Effector memory CD8-positive, alpha-beta T cell (primary cell): ENCODE data around the gene AFG1L.
A peak's percentile ranks its signal among the peaks of the same experiment; 100 is the strongest.
"Not testable (repeated sequence)": the region's sequence is repeated elsewhere in the genome, so short reads cannot be mapped to it uniquely, and the experiment has no call there.

Source experiments
- ATAC-seq: fragments of 150-1000 bp; cut with Tn5 transposase; replicated peaks from 2 replicates; pipeline ENCODE4 v1.10.0; 2021; ENCODE audit warnings: mild to moderate bottlenecking, moderate library complexity
- DNase-seq, 3 experiments: peaks; one replicate each; pipeline ENCODE4 v3.0.0; 2021
- H3K27ac Mint-ChIP-seq, 2 donors: one replicate each; pipeline ENCODE4 v1.8.0; 2022; ENCODE audit warnings: mild to moderate bottlenecking in 2 of 2, mixed read lengths in 2 of 2, moderate library complexity in 2 of 2
- H3K27me3 Mint-ChIP-seq, 2 donors: one replicate each; pipeline ENCODE4 v1.8.0; 2022; ENCODE audit warnings: mixed read lengths in 2 of 2
- H3K36me3 Mint-ChIP-seq: one replicate; pipeline ENCODE4 v1.8.0; 2022; ENCODE audit warnings: mild to moderate bottlenecking, moderate library complexity, mixed read lengths; ENCODE audit not compliant: insufficient read depth
- H3K4me1 Mint-ChIP-seq, 2 donors: one replicate each; pipeline ENCODE4 v1.8.0; 2022; ENCODE audit warnings: low read depth in 2 of 2, mixed read lengths in 2 of 2
- H3K4me3 Mint-ChIP-seq, 2 donors: one replicate each; pipeline ENCODE4 v1.8.0; 2022; ENCODE audit warnings: mild to moderate bottlenecking in 2 of 2, mixed read lengths in 2 of 2, moderate library complexity in 2 of 2
- H3K9me3 Mint-ChIP-seq, 2 donors: one replicate each; pipeline ENCODE4 v1.8.0; 2022; ENCODE audit warnings: mixed read lengths in 2 of 2

AFG1L gene

GRCh38 chr6:108560463-108561308 is 265.8 kb downstream of the AFG1L start, which contains the start of gene FOXO3:
TSS of gene FOXO3 (plus strand) at chr6:108560917. CDS start at chr6:108561209, 292 bp downstream.
- no peaks in the 10 kb centered on the region for H3K27me3 Mint-ChIP-seq
- H3K4me3 Mint-ChIP-seq, result peak within 1 kb of the TSS; percentile 87 to 90
- no peaks in the 10 kb centered on the region for H3K9me3 Mint-ChIP-seq
- peak; percentile 3 for ATAC-seq
- DNase-seq, result peak; percentile 47 to 58 (median 53)
- peak within 1 kb of the TSS; percentile 97 to 98 for H3K27ac Mint-ChIP-seq
- H3K4me1 Mint-ChIP-seq, result peaks cover 32 to 35% of the 10 kb centered on the region in 2 donors
- H3K36me3 Mint-ChIP-seq, result peaks cover 51% of the 10 kb centered on the region

GRCh38 chr6:108561309-108561647 is 266.4 kb downstream of the AFG1L start:
- Mint-ChIP-seq H3K27ac (peak overlapping the region in 1 of 2 donors; percentile 97), H3K4me3 (peak overlapping the region; percentile 87 to 90), H3K4me1 (peaks cover 38 to 41% of the 10 kb centered on the region in 2 donors), H3K36me3 (peaks cover 51% of the 10 kb centered on the region)
- not testable (repeated sequence) for DNase-seq, H3K9me3 Mint-ChIP-seq, H3K27me3 Mint-ChIP-seq, ATAC-seq

- peaks cover 54% of the 10 kb centered on the region for H3K36me3 Mint-ChIP-seq
- H3K9me3 Mint-ChIP-seq, result no peaks in the 10 kb centered on the region
- DNase-seq (no peak), ATAC-seq (no peak)
- H3K4me1 Mint-ChIP-seq, result peaks cover 43 to 44% of the 10 kb centered on the region in 2 donors
- no peaks in the 10 kb centered on the region for H3K27me3 Mint-ChIP-seq
- H3K4me3 Mint-ChIP-seq, result peak overlapping the region; percentile 77 to 81
- H3K27ac Mint-ChIP-seq, result peak overlapping the region; percentile 82 to 88
These were observed 267.1 kb downstream of the AFG1L start for GRCh38 chr6:108561742-108562502.

- DNase-seq (no peak), ATAC-seq (no peak)
- H3K4me1 Mint-ChIP-seq, result peaks cover 43 to 48% of the 10 kb centered on the region in 2 donors
- no peaks in the 10 kb centered on the region for H3K27me3 Mint-ChIP-seq
- H3K27ac Mint-ChIP-seq, result peak overlapping the region; percentile 82 to 88
- peak overlapping the region; percentile 77 to 81 for H3K4me3 Mint-ChIP-seq
- H3K36me3 Mint-ChIP-seq, result peaks cover 54% of the 10 kb centered on the region
- H3K9me3 Mint-ChIP-seq, result no peaks in the 10 kb centered on the region
These were observed 267.7 kb downstream of the AFG1L start for GRCh38 chr6:108562503-108562993.

GRCh38 chr6:108563292-108563691 is 268.4 kb downstream of the AFG1L start:
- Mint-ChIP-seq H3K36me3 (peaks cover 55% of the 10 kb centered on the region), H3K27ac (peak overlapping the region; percentile 82 to 88)

GRCh38 chr6:108564178-108564577 is 269.3 kb downstream of the AFG1L start:
- peaks cover 55 to 59% of the 10 kb centered on the region in 2 donors for H3K4me1 Mint-ChIP-seq
- H3K27ac Mint-ChIP-seq, result peak overlapping the region; percentile 62 to 90
- H3K27me3 Mint-ChIP-seq, result no peaks in the 10 kb centered on the region
- no peak for DNase-seq
- peak overlapping the region; percentile 1 to 3 for H3K4me3 Mint-ChIP-seq
- H3K36me3 Mint-ChIP-seq, result peaks cover 49% of the 10 kb centered on the region
- no peaks in the 10 kb centered on the region for H3K9me3 Mint-ChIP-seq
- ATAC-seq, result no peak

More at GRCh38 chr6:108563292-108563691, 268.4 kb downstream of the AFG1L start:
- H3K27me3 Mint-ChIP-seq, result no peaks in the 10 kb centered on the region
- no peaks in the 10 kb centered on the region for H3K9me3 Mint-ChIP-seq
- ATAC-seq, result no peak
- peaks cover 47 to 52% of the 10 kb centered on the region in 2 donors for H3K4me1 Mint-ChIP-seq
- H3K4me3 Mint-ChIP-seq, result peak overlapping the region; percentile 77 to 81
- no peak for DNase-seq

- Mint-ChIP-seq H3K9me3 (no peaks in the 10 kb centered on the region), H3K36me3 (peaks cover 47% of the 10 kb centered on the region), H3K4me1 (peaks cover 59% of the 10 kb centered on the region in 2 donors), H3K27ac (peak overlapping the region; percentile 61 to 90), H3K27me3 (no peaks in the 10 kb centered on the region), H3K4me3 (peak overlapping the region; percentile 36 to 57)
- ATAC-seq (peak; percentile 60), DNase-seq (no peak)
These were observed 270.4 kb downstream of the AFG1L start for GRCh38 chr6:108565091-108565766.

GRCh38 chr6:108565893-108566292 is 271.0 kb downstream of the AFG1L start:
- DNase-seq (no peak), ATAC-seq (peak; percentile 33)
- H3K36me3 Mint-ChIP-seq, result peaks cover 46% of the 10 kb centered on the region
- no peaks in the 10 kb centered on the region for H3K27me3 Mint-ChIP-seq
- H3K4me3 Mint-ChIP-seq, result peak overlapping the region; percentile 36 to 57
- peak overlapping the region; percentile 61 to 90 for H3K27ac Mint-ChIP-seq
- peaks cover 59 to 60% of the 10 kb centered on the region in 2 donors for H3K4me1 Mint-ChIP-seq
- no peaks in the 10 kb centered on the region for H3K9me3 Mint-ChIP-seq

- ATAC-seq (no peak), DNase-seq (no peak)
- H3K27ac Mint-ChIP-seq, result peak overlapping the region; percentile 61 to 90
- peak overlapping the region; percentile 36 to 57 for H3K4me3 Mint-ChIP-seq
- no peaks in the 10 kb centered on the region for H3K9me3 Mint-ChIP-seq
- no peaks in the 10 kb centered on the region for H3K27me3 Mint-ChIP-seq
- H3K4me1 Mint-ChIP-seq, result peaks cover 62 to 65% of the 10 kb centered on the region in 2 donors
- peaks cover 50% of the 10 kb centered on the region for H3K36me3 Mint-ChIP-seq
These were observed 271.6 kb downstream of the AFG1L start for GRCh38 chr6:108566406-108566805.

GRCh38 chr6:108568101-108568500 is 273.2 kb downstream of the AFG1L start:
- DNase-seq (no peak), ATAC-seq (peak; percentile 44)
- Mint-ChIP-seq H3K9me3 (no peaks in the 10 kb centered on the region), H3K27ac (peak overlapping the region; percentile 45 to 57), H3K36me3 (peaks cover 46% of the 10 kb centered on the region), H3K4me1 (peaks cover 47 to 58% of the 10 kb centered on the region in 2 donors), H3K27me3 (no peaks in the 10 kb centered on the region), H3K4me3 (peak overlapping the region; percentile 57 to 78)

- Mint-ChIP-seq H3K4me1 (peaks cover 47 to 54% of the 10 kb centered on the region in 2 donors), H3K36me3 (peaks cover 46% of the 10 kb centered on the region), H3K9me3 (no peaks in the 10 kb centered on the region), H3K27me3 (no peaks in the 10 kb centered on the region), H3K27ac (peak overlapping the region in 1 of 2 donors; percentile 45), H3K4me3 (peak overlapping the region; percentile 57 to 78)
- DNase-seq (no peak), ATAC-seq (no peak)
These were observed 273.9 kb downstream of the AFG1L start for GRCh38 chr6:108568551-108569305.

GRCh38 chr6:108570517-108570916 is 275.7 kb downstream of the AFG1L start:
- ATAC-seq (no peak), DNase-seq (no peak)
- H3K4me1 Mint-ChIP-seq, result peaks cover 45 to 55% of the 10 kb centered on the region in 2 donors
- H3K9me3 Mint-ChIP-seq, result no peaks in the 10 kb centered on the region
- H3K36me3 Mint-ChIP-seq, result peaks cover 41% of the 10 kb centered on the region
- no peak overlapping the region for H3K4me3 Mint-ChIP-seq
- no peaks in the 10 kb centered on the region for H3K27me3 Mint-ChIP-seq
- H3K27ac Mint-ChIP-seq, result peak overlapping the region in 1 of 2 donors; percentile 38
